CD14-positive monocyte (primary cell): ENCODE data around the gene ADAM8. TPM values are rescaled to one million over a fixed set of nuclear protein-coding genes. Genes with fewer than 3 reads are reported as not detected.

Source experiments
- DNase-seq, 3 donors: peaks; one replicate each; pipeline ENCODE4 v3.0.0-alpha.2; 2011 to 2022
- H2AFZ ChIP-seq: 2 replicates; pipeline ENCODE4 v1.6.0; 2012; ENCODE audit warnings: mild to moderate bottlenecking, low read depth, low read length, inconsistent platforms; ENCODE audit not compliant: insufficient read depth, poor library complexity, severe bottlenecking
- H3K27ac ChIP-seq, 2 donors: 1 replicate in 1 of 2; 2 replicates in 1 of 2; pipeline ENCODE4 v1.5.1; 2012 to 2013; ENCODE audit warnings: low read length in 2 of 2, control low read depth in 1 of 2, inconsistent platforms in 1 of 2, low read depth in 1 of 2, mild to moderate bottlenecking in 1 of 2
- H3K27me3 ChIP-seq, 2 donors: one replicate each; pipeline versions ENCODE4 v1.6.0 to v1.6.1; 2011 to 2013; ENCODE audit warnings: low read length in 2 of 2; ENCODE audit not compliant: control insufficient read depth in 2 of 2, insufficient read depth in 2 of 2
- H3K36me3 ChIP-seq, 2 donors: replicated peaks in 1 of 2; 1 replicate in 1 of 2; 2 replicates in 1 of 2; pipeline versions ENCODE4 v1.5.1 to v1.6.1; 2012 to 2013; ENCODE audit warnings: low read length in 2 of 2, control low read depth in 1 of 2, inconsistent platforms in 1 of 2, mild to moderate bottlenecking in 1 of 2; ENCODE audit not compliant: insufficient read depth in 2 of 2, control insufficient read depth in 1 of 2
- H3K4me1 ChIP-seq, 2 donors: 1 replicate in 1 of 2; 2 replicates in 1 of 2; pipeline versions ENCODE4 v1.5.1 to v1.6.1; 2012 to 2013; ENCODE audit warnings: low read length in 2 of 2, control low read depth in 1 of 2, inconsistent platforms in 1 of 2, mild to moderate bottlenecking in 1 of 2, moderate library complexity in 1 of 2; ENCODE audit not compliant: insufficient read depth in 2 of 2, control insufficient read depth in 1 of 2
- H3K4me2 ChIP-seq: replicated peaks from 2 replicates; pipeline ENCODE3; 2012; ENCODE audit warnings: low read length, moderate library complexity, mild to moderate bottlenecking; ENCODE audit not compliant: poor library complexity, severe bottlenecking; ENCODE audit errors: extremely low read depth
- H3K4me3 ChIP-seq, 3 experiments: fragments of 200-600 bp in 1 of 3; sonication (generic) in 1 of 3; replicated peaks in 1 of 3; 1 replicate in 2 of 3; 2 replicates in 1 of 3; pipeline ENCODE4 v1.5.1; 2011 to 2013; ENCODE audit warnings: low read length in 3 of 3, mild to moderate bottlenecking in 3 of 3, control low read depth in 2 of 3, low read depth in 2 of 3, inconsistent platforms in 1 of 3, moderate library complexity in 1 of 3
- H3K79me2 ChIP-seq: 2 replicates; pipeline ENCODE4 v1.6.0; 2012; ENCODE audit warnings: mild to moderate bottlenecking, control low read depth, inconsistent platforms, low read length, moderate library complexity; ENCODE audit not compliant: insufficient read depth
- H3K9ac ChIP-seq: 2 replicates; pipeline ENCODE4 v1.6.0; 2017; ENCODE audit warnings: low read length, mild to moderate bottlenecking; ENCODE audit not compliant: insufficient read depth, poor library complexity, severe bottlenecking
- H3K9me3 ChIP-seq, 2 donors: replicated peaks in 1 of 2; 1 replicate in 1 of 2; 2 replicates in 1 of 2; pipeline versions ENCODE4 v1.5.1 to v1.6.1; 2012 to 2013; ENCODE audit warnings: low read length in 2 of 2, control low read depth in 1 of 2; ENCODE audit not compliant: control insufficient read depth in 1 of 2, insufficient read depth in 1 of 2
- H4K20me1 ChIP-seq: 2 replicates; pipeline ENCODE4 v1.6.0; 2012; ENCODE audit warnings: mild to moderate bottlenecking, low read length, control low read depth, moderate library complexity; ENCODE audit not compliant: insufficient read depth
- H3K27ac Mint-ChIP-seq, 7 donors: one replicate each; pipeline ENCODE4 v1.8.0; 2020; ENCODE audit warnings: mild to moderate bottlenecking in 7 of 7, mixed read lengths in 7 of 7, moderate library complexity in 6 of 7, inconsistent platforms in 2 of 7
- H3K27me3 Mint-ChIP-seq, 3 donors: one replicate each; pipeline ENCODE4 v1.8.0; 2021 to 2022; ENCODE audit warnings: low read depth in 3 of 3, mild to moderate bottlenecking in 3 of 3, mixed read lengths in 3 of 3, moderate library complexity in 3 of 3, inconsistent platforms in 1 of 3
- H3K36me3 Mint-ChIP-seq, 2 donors: one replicate each; pipeline ENCODE4 v1.8.0; 2020; ENCODE audit warnings: mixed read lengths in 2 of 2, inconsistent platforms in 1 of 2, mild to moderate bottlenecking in 1 of 2
- H3K4me1 Mint-ChIP-seq: one replicate; pipeline ENCODE4 v1.8.0; 2020; ENCODE audit warnings: mild to moderate bottlenecking, mixed read lengths
- H3K4me3 Mint-ChIP-seq, 2 donors: one replicate each; pipeline ENCODE4 v1.8.0; 2020; ENCODE audit warnings: mild to moderate bottlenecking in 2 of 2, mixed read lengths in 2 of 2, moderate library complexity in 1 of 2
- H3K9me3 Mint-ChIP-seq, 7 donors: one replicate each; pipeline ENCODE4 v1.8.0; 2020 to 2022; ENCODE audit warnings: mixed read lengths in 7 of 7, mild to moderate bottlenecking in 6 of 7, moderate library complexity in 6 of 7, inconsistent platforms in 2 of 7
- CTCF ChIP-seq: fragments of 200-600 bp; IDR thresholded peaks from one replicate; pipeline ENCODE4 v1.8.0; 2022; ENCODE audit warnings: antibody characterized with exemption, mild to moderate bottlenecking
- WGBS: methylation state at CpG from one replicate; pipeline ENCODE4 v1.1.5; 2013; ENCODE audit warnings: missing lambda C conversion rate; ENCODE audit not compliant: insufficient coverage; 5-methylcytosine and 5-hydroxymethylcytosine counted together
- intact Hi-C, 2 donors: fragments of 100-400 bp; cut with micrococcal nuclease; formaldehyde crosslinking; loops; one replicate each; pipeline versions ENCODE4 v1.15.0 to v1.15.1; 2023
- polyA plus RNA-seq, 3 donors: library from polyadenylated mRNA; depleted of rRNA in 1 of 3; unstranded in 2 of 3; stranded (reverse) in 1 of 3; fragments of 300-500 nt in 2 of 3; fragments of >200 nt in 1 of 3; fragmentation: Illumina TruSeq in 2 of 3; gene quantifications; 1 replicate in 2 of 3; 2 replicates in 1 of 3; pipeline ENCODE4 v1.2.3, GENCODE V29; 2012 to 2021

ADAM8 gene
- polyA plus RNA-seq, 3 donors: 32.7 to 228 (median 72.8) TPM

- H2AFZ ChIP-seq: no peak overlapping the region
- H3K36me3 ChIP-seq: no peaks in the 10 kb centered on the region
- H3K9me3 ChIP-seq: no peaks in the 10 kb centered on the region
- H3K4me3 ChIP-seq: peak overlapping the region in 1 of 3 experiments; percentile 45
- Mint-ChIP-seq H3K4me3 (peak overlapping the region in 1 of 2 donors; percentile 51), H3K4me1 (peaks cover 48% of the 10 kb centered on the region), H3K27me3 (peaks cover 10 to 22% (median 12%) of the 10 kb centered on the region in 3 donors), H3K36me3 (no peaks in the 10 kb centered on the region), H3K9me3 (no peaks in the 10 kb centered on the region), H3K27ac (peak overlapping the region; percentile 74 to 95 (median 92))
- H3K79me2 ChIP-seq: no peaks in the 10 kb centered on the region
- WGBS: 61% methylated on average over 13 of the region's 22 CpGs
- peaks cover 0 to 10% of the 10 kb centered on the region in 2 donors for H3K27me3 ChIP-seq
- peak; percentile 47 to 78 (median 76) for DNase-seq
- TF ChIP-seq CTCF: no peak
- peaks cover 39 to 50% of the 10 kb centered on the region in 2 donors for H3K4me1 ChIP-seq
- peak overlapping the region; percentile 42 to 59 for H3K27ac ChIP-seq
- H4K20me1 ChIP-seq: no peaks in the 10 kb centered on the region
- intact Hi-C loops: loop anchor here in 1 of 2 donors (10.0 kb wide), 1 partner anchor 109 kb away; no protein-coding TSS in a partner anchor
- H3K4me2 ChIP-seq: peak overlapping the region; percentile 38
- no peak overlapping the region for H3K9ac ChIP-seq
These were observed 23.2 kb downstream of the ADAM8 start for GRCh38 chr10:133253361-133253955.

- Mint-ChIP-seq H3K9me3 (no peaks in the 10 kb centered on the region), H3K27ac (peak overlapping the region in 1 of 7 donors; percentile 63), H3K27me3 (peaks cover 12 to 27% (median 16%) of the 10 kb centered on the region in 3 donors), H3K36me3 (no peaks in the 10 kb centered on the region), H3K4me1 (peaks cover 37% of the 10 kb centered on the region), H3K4me3 (no peak overlapping the region)
- Histone ChIP-seq H3K79me2 (no peaks in the 10 kb centered on the region), H3K36me3 (no peaks in the 10 kb centered on the region), H2AFZ (no peak overlapping the region), H3K4me1 (peaks cover 26 to 40% of the 10 kb centered on the region in 2 donors), H4K20me1 (no peaks in the 10 kb centered on the region), H3K27me3 (peaks cover 0 to 12% of the 10 kb centered on the region in 2 donors), H3K4me2 (no peak overlapping the region), H3K27ac (no peak overlapping the region), H3K9me3 (no peaks in the 10 kb centered on the region), H3K4me3 (no peak overlapping the region), H3K9ac (no peak overlapping the region)
- intact Hi-C loops: loop anchor here in 1 of 2 donors (10.0 kb wide), 1 partner anchor 107 kb away; no protein-coding TSS in a partner anchor
- no peak for TF ChIP-seq CTCF
- 77% methylated on average over 4 of the region's 12 CpGs for WGBS
- no peak for DNase-seq
These were observed 24.5 kb downstream of the ADAM8 start for GRCh38 chr10:133252223-133252552.
